Measurements from ENCODE around the gene ARHGAP26. TPM values are rescaled to one million over a fixed set of nuclear protein-coding genes. Genes with fewer than 3 reads are reported as not detected.

ARHGAP26 gene
- total and polyA plus RNA-seq, 2 of the 4 experiments (the other 2 are of a cell fraction) = 0.54 to 0.56 TPM

- no peaks in the 10 kb centered on the region for H3K79me1 ChIP-seq (ENCODE audit: low read depth in 1 of 2, low read length in 2 of 2)
- H3K9me3 ChIP-seq (ENCODE audit: control insufficient read depth, insufficient read depth, low read length) = no peaks in the 10 kb centered on the region
- H3K27ac ChIP-seq (ENCODE audit: insufficient read depth, low read length) = no peak overlapping the region
- BruUV-seq (replicated peaks) = no TSS peak
- TF ChIP-seq SMC3 (IDR thresholded peaks at IDR 0.05; ENCODE audit: low read depth, low read length) (no peak), MAFK (IDR thresholded peaks at IDR 0.05; ENCODE audit: low read depth, low read length) (no peak), CTCF (conservative IDR thresholded peaks at IDR 0.05; ENCODE audit: low read depth, low read length) (no peak), USF2 (IDR thresholded peaks at IDR 0.05; ENCODE audit: low read depth, low read length) (no peak), POLR2A (IDR thresholded peaks at IDR 0.05; ENCODE audit: low read depth, low read length) (no peak), BHLHE40 (IDR thresholded peaks at IDR 0.05; ENCODE audit: low read depth, low read length) (no peak), CEBPB (IDR thresholded peaks at IDR 0.05; ENCODE audit: low read depth, low read length) (no peak)
- H4K8ac ChIP-seq (ENCODE audit: low read depth in 2 of 2, low read length in 2 of 2) = no peak overlapping the region
- 0 out of 2 replicates have a peak, but pooled peaks cover 5% of the 10 kb centered on the region for H3K9me1 ChIP-seq (ENCODE audit: insufficient read depth, low read length)
- no peak overlapping the region for H3K18ac ChIP-seq (ENCODE audit: low read depth, low read length)
- no peak overlapping the region for H3K9ac ChIP-seq (ENCODE audit: low read depth, low read length)
- no peak overlapping the region for H3K4me3 ChIP-seq (ENCODE audit: insufficient read depth, low read depth, low read length)
- no peak overlapping the region for H4K91ac ChIP-seq (ENCODE audit: insufficient read depth, low read depth, low read length)
- H3K27me3 ChIP-seq (ENCODE audit: control insufficient read depth, insufficient read depth, low read length) = no peaks in the 10 kb centered on the region
- H2BK120ac ChIP-seq (ENCODE audit: low read depth, low read length) = no peak overlapping the region
- H2BK20ac ChIP-seq (ENCODE audit: low read depth, low read length) = no peak overlapping the region; the same call in 1 of the 2 replicates
- no peaks in the 10 kb centered on the region for H3K36me3 ChIP-seq (ENCODE audit: control insufficient read depth, insufficient read depth, low read length)
- DNase-seq (peak; percentile 28), ATAC-seq (ENCODE audit: low read depth) (no peak)
- no peaks in the 10 kb centered on the region for H4K20me1 ChIP-seq (ENCODE audit: insufficient read depth, low read length)
- H3K23ac ChIP-seq (ENCODE audit: low read depth, low read length) = no peak overlapping the region
- H3K4me2 ChIP-seq (ENCODE audit: low read depth, low read length) = no peak overlapping the region
- H2AK9ac ChIP-seq (replicated peaks; ENCODE audit: low read depth, low read length, poor library complexity) = no peak overlapping the region
- peak overlapping the region; percentile 24 for H2BK5ac ChIP-seq (ENCODE audit: low read depth, low read length, poor library complexity, severe bottlenecking)
- no peak overlapping the region for H3K56ac ChIP-seq (ENCODE audit: extremely low read depth, insufficient read depth, low read length)
- intact Hi-C loops (cut with micrococcal nuclease) = loop anchor here (5.0 kb wide), 1 partner anchor 205 kb away; the partner anchor contains the start of gene NR3C1
- no peak overlapping the region for H2AK5ac ChIP-seq (ENCODE audit: low read depth, low read length)
- CTCF ChIA-PET = interaction anchor here (1.1 kb wide), 1 partner anchor 11 kb away, joined by 3 read pairs; no protein-coding TSS in a partner anchor
- no peak overlapping the region for H3K14ac ChIP-seq (replicated peaks; ENCODE audit: low read depth, low read length)
- H4K5ac ChIP-seq (ENCODE audit: low read depth, low read length) = no peak overlapping the region
- dilution Hi-C loops (cut with HindIII; ENCODE audit: low sequenced_read_pairs, unreplicated experiment) = no loop called here
- in situ Hi-C loops (cut with MboI; ENCODE audit: low sequenced_read_pairs) = no loop called here
- H3K4me1 ChIP-seq (ENCODE audit: control insufficient read depth, insufficient read depth, low read length) = peaks cover 4% of the 10 kb centered on the region
- H2AFZ ChIP-seq (replicated peaks; ENCODE audit: low read length, poor library complexity) = no peak overlapping the region
- H3K4ac ChIP-seq (ENCODE audit: low read depth, low read length) = no peak overlapping the region
- H2BK15ac ChIP-seq (ENCODE audit: low read depth, low read length) = no peak overlapping the region
- POLR2A ChIA-PET (ENCODE audit: unreplicated experiment) = no interaction called here
Measured at GRCh38 chr5:143197260-143197656, 427.1 kb downstream of the ARHGAP26 start.
